Nephron progenitor cell (in vitro differentiated cells): ENCODE measurements around the gene ZC3H8.

ENCODE experiments used
- DNase-seq: peaks from one replicate; pipeline ENCODE4 v3.0.0; 2021
- H3K27ac Mint-ChIP-seq: 2 replicates; pipeline ENCODE4 v1.8.0; 2021; ENCODE audit warnings: mild to moderate bottlenecking, moderate library complexity, mixed read lengths
- H3K27me3 Mint-ChIP-seq: 2 replicates; pipeline ENCODE4 v1.8.0; 2021; ENCODE audit warnings: mild to moderate bottlenecking, low read depth, mixed read lengths; ENCODE audit not compliant: poor library complexity
- H3K36me3 Mint-ChIP-seq: 2 replicates; pipeline ENCODE4 v1.8.0; 2021; ENCODE audit warnings: low read depth, mixed read lengths
- H3K4me1 Mint-ChIP-seq: 2 replicates; pipeline ENCODE4 v1.8.0; 2021; ENCODE audit warnings: mixed read lengths
- H3K4me3 Mint-ChIP-seq: 2 replicates; pipeline ENCODE4 v1.8.0; 2021; ENCODE audit warnings: mild to moderate bottlenecking, moderate library complexity, mixed read lengths
- H3K9me3 Mint-ChIP-seq: 2 replicates; pipeline ENCODE4 v1.8.0; 2021; ENCODE audit warnings: mild to moderate bottlenecking, moderate library complexity, mixed read lengths
- TF ChIP-seq, protein P1 (sequence below): fragments of 200-600 bp; sonication (generic); IDR thresholded peaks from 2 replicates; pipeline ENCODE4 v1.5.0; 2021; ENCODE audit warnings: antibody characterized with exemption

The ZC3H8 gene

DNA sequence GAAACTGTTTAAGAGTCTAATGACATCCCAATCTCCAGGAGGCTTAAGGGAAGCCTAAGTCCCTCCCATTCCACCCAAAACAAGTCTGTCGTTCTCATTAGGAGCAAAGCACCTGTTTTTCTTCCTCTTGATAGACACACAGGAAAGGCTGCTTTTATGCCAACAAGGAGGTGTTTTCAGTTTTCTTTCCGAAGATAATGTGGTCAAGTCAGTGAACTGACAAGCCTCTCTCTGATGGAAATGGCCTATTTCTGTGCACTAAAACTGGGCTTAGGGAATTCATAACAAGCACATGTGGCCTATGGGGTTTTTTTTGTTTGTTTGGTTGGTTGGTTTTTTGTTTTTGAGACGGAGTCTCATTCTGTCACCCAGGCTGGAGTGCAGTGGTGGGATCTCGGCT lies 80.5 kb downstream of the ZC3H8 start:
- peaks cover 12% of the 10 kb centered on the region for H3K27me3 Mint-ChIP-seq
- H3K4me1 Mint-ChIP-seq = peaks cover 11% of the 10 kb centered on the region

DNA sequence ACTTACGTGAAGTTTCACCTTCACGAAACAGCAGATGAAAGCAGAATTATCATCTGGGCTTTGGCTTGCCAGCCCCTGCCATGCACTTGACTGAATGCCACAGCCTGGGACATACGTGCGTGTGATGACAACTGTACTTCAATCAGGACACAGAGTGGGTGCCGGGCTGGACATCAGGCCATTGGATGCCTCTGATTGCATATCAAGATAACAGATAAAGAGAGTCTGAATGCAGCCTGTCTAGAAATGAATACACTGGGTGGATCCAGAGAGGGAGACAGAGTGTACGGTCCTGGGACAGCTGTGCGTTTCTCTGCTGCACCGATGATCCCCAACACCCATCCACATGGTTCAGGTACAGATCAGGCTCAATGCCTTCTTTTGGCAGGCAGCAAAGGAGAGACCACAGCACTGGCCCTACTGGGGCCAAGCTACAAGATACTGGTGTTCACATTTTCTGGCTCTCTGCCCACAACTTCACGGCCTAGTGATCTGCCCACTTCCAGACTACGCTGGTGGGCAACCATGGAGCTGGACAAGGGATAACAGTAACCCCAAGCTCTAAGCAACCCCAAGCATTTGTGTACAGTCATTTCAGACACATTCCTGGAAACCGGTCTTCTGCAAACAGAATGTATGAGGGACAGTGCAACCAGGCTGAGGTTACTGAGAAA lies 81.1 kb downstream of the ZC3H8 start:
- Mint-ChIP-seq H3K36me3 (peaks cover 55% of the 10 kb centered on the region), H3K9me3 (peaks cover 16% of the 10 kb centered on the region), H3K27me3 (peaks cover 7% of the 10 kb centered on the region), H3K4me1 (peaks cover 12% of the 10 kb centered on the region), H3K4me3 (no peak overlapping the region), H3K27ac (no peak overlapping the region)
- TF ChIP-seq, protein P1, sequence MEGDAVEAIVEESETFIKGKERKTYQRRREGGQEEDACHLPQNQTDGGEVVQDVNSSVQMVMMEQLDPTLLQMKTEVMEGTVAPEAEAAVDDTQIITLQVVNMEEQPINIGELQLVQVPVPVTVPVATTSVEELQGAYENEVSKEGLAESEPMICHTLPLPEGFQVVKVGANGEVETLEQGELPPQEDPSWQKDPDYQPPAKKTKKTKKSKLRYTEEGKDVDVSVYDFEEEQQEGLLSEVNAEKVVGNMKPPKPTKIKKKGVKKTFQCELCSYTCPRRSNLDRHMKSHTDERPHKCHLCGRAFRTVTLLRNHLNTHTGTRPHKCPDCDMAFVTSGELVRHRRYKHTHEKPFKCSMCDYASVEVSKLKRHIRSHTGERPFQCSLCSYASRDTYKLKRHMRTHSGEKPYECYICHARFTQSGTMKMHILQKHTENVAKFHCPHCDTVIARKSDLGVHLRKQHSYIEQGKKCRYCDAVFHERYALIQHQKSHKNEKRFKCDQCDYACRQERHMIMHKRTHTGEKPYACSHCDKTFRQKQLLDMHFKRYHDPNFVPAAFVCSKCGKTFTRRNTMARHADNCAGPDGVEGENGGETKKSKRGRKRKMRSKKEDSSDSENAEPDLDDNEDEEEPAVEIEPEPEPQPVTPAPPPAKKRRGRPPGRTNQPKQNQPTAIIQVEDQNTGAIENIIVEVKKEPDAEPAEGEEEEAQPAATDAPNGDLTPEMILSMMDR = no peak
- DNase-seq = no peak

More for the DNA sequence above, 80.5 kb downstream of the ZC3H8 start:
- no peak overlapping the region for H3K27ac Mint-ChIP-seq
- TF ChIP-seq, protein P1 = no peak
- peaks cover 56% of the 10 kb centered on the region for H3K36me3 Mint-ChIP-seq
- peaks cover 22% of the 10 kb centered on the region for H3K9me3 Mint-ChIP-seq
- no peak overlapping the region for H3K4me3 Mint-ChIP-seq
- DNase-seq = no peak

DNA sequence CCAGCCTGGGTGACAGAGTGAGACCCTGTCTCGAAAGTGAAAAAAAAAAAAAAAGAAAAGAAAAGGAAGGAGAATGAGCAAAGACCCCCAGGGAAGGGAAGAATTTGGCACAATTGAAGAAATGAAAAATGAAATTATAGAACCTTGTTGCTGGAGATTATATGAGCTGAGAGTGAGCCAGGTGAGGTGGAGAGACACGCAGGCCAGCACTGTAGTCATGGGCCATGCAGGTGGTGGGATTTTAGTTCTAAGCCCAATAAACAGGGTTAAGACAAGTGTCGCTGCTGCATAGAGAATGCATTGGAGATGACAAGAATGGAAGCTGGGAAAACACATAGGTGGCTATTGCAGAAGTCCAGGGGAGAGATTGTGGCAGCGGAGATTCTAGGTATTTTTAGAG lies 84.3 kb downstream of the ZC3H8 start:
- H3K9me3 Mint-ChIP-seq = no peaks in the 10 kb centered on the region
- no peak overlapping the region for H3K27ac Mint-ChIP-seq
- H3K36me3 Mint-ChIP-seq = peaks cover 53% of the 10 kb centered on the region
- no peak for DNase-seq
- no peak overlapping the region for H3K4me3 Mint-ChIP-seq
- TF ChIP-seq, protein P1 = no peak
- H3K4me1 Mint-ChIP-seq = peaks cover 12% of the 10 kb centered on the region
- peaks cover 7% of the 10 kb centered on the region for H3K27me3 Mint-ChIP-seq

DNA sequence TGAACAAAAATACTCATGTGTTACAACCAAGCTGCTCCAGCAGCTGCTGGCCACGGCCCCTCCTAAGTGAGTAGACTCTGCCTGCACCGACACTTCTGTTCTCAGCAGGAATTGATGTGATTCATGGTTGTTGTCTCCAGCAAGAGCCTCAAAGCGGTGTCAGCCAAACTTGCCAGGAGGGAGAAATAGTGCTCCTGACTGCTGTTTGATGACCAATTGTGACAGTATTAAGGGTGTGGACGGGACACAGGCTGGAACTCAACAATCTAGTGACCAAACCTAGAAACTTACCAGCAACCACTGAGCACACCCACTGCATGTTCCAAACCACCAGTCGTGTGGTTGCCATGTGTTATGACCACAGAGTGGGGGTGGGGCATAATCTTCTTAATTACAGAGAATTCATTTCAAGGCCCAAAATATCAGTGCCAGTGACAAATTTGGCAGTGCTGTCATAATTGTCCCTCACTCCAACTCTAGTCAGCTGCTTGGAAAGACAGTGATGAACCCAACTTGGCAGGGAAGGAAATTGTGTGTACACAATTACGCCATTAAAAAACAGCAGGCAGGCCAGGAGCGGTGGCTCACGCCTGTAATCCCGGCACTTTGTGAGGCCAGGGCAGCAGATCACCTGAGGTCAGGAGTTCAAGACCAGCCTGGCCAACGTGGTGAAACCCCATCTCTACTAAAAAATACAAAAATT lies 86.3 kb downstream of the ZC3H8 start:
- Mint-ChIP-seq H3K27ac (no peak overlapping the region), H3K9me3 (no peaks in the 10 kb centered on the region), H3K4me1 (peaks cover 10% of the 10 kb centered on the region), H3K27me3 (peaks cover 7% of the 10 kb centered on the region), H3K4me3 (no peak overlapping the region), H3K36me3 (peaks cover 70% of the 10 kb centered on the region)
- DNase-seq = no peak
- TF ChIP-seq, protein P1 = no peak

DNA sequence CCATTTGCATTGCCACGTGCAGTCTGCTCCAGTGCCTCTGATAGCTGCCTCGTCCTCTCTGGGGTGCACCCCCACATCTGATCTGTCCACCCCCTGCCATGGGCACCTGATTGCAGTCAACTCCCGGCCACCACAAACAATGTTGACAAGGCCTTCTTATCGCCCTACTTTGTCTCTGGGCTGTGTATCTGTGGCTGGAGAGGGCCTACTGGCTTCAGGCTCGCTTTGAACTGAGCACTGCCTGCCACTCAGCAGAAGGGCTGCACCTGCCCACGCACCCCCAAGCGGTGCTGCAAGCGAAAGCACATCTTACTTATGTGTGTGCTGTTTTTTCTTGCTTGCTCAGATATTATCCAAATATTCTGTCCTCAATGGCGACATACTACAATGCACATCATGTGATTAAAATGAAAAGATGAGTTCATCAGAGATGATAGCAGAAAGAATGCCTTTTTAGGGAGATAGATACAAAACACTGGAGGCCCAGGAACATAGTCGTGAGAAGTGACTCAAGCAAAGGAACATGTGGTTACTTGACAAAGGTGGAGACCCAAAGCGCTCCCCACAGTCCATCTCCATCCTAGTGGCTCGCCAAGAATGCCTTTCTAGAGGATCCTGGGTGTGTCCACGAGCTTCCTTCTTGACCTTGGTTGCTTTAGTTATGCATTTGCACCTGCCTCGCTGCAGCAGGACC lies 87.9 kb downstream of the ZC3H8 start:
- H3K27ac Mint-ChIP-seq = no peak overlapping the region
- no peak overlapping the region for H3K4me3 Mint-ChIP-seq
- TF ChIP-seq, protein P1 = no peak
- peaks cover 12% of the 10 kb centered on the region for H3K4me1 Mint-ChIP-seq
- peaks cover 66% of the 10 kb centered on the region for H3K36me3 Mint-ChIP-seq
- H3K9me3 Mint-ChIP-seq = no peaks in the 10 kb centered on the region
- peaks cover 11% of the 10 kb centered on the region for H3K27me3 Mint-ChIP-seq
- no peak for DNase-seq
